Measurements from ENCODE around the gene SALL4.

DNA sequence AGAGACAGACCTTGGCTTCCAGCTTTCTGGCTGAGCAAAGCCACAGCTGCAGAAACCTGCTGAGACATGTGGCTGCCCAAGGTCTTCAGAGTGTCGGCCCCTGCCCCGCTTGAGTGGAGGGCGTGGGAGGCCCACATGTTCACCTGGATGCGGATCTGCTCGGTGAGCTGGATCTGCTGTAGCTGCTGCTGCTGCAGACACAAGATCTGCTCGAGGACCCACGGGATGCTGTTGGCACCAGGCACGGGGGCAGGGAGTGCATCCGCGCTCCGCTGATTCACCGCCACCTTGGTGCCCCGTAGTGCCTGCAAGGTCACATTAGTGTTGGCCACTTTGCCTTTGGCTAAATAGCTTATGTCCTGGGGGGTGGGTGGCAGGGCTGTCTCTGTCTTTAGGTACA, 10.7 kb downstream of the SALL4 start:
- no peak for TF ChIP-seq POLR2AphosphoS5 (IDR thresholded peaks at IDR 0.05)
- TF ChIP-seq, protein P1, sequence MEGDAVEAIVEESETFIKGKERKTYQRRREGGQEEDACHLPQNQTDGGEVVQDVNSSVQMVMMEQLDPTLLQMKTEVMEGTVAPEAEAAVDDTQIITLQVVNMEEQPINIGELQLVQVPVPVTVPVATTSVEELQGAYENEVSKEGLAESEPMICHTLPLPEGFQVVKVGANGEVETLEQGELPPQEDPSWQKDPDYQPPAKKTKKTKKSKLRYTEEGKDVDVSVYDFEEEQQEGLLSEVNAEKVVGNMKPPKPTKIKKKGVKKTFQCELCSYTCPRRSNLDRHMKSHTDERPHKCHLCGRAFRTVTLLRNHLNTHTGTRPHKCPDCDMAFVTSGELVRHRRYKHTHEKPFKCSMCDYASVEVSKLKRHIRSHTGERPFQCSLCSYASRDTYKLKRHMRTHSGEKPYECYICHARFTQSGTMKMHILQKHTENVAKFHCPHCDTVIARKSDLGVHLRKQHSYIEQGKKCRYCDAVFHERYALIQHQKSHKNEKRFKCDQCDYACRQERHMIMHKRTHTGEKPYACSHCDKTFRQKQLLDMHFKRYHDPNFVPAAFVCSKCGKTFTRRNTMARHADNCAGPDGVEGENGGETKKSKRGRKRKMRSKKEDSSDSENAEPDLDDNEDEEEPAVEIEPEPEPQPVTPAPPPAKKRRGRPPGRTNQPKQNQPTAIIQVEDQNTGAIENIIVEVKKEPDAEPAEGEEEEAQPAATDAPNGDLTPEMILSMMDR (IDR thresholded peaks at IDR 0.05) = no peak
